ENCODE results near the gene SLC44A3. TPM values are rescaled to one million over a fixed set of nuclear protein-coding genes. Genes with fewer than 3 reads are reported as not detected.

SLC44A3 gene
- total and polyA plus RNA-seq, 2 of the 13 experiments (the other 11 are each of a cell fraction or from before 2014, with no cell fraction given), result 6.8 to 14.1 TPM

DNA sequence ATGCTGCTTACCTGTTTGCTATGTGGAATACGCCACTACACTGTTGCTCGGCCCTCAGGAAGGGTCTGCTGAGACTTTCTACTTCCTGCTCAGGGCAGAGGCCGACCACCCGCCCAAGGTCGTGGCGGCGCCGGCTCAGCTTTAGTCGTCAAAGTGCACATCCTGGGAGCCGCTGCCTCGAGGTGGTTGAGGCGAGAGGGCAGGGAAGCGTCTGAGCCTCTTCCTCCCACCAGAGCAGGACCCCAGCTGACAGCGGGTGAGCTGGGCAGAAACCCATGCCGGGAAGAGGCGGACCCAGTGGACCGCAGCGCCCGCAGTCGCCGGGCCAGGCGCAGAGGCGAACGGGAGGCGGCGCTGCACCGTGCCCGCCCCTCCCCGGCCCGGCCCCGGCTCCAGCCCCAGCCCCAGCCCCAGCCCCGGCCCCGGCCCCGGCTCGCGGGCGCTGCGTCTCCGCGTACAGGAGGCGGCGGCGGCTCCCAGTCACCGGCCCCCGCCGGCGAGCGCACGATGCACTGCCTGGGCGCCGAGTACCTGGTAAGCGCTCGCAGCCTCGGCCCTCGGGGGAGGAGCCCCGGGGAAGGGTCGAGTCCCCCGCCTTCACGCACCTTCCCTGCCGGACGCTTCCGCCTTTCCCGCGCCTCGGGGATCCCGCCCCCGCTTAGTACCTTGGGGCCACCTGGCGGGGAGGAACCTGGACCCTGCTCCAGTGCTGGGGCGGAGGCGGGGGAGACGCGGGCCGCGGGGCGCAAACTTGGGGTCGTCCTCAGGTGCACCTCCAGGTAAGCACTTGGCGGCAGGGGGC lies at the start of gene SLC44A3 (continued):
- TF ChIP-seq ZNF253 (CRISPR knock-in tag; IDR thresholded peaks at IDR 0.05; ENCODE audit: borderline replicate concordance), result no peak
- no peak for TF ChIP-seq ZNF292 (CRISPR knock-in tag; IDR thresholded peaks at IDR 0.05; ENCODE audit: borderline replicate concordance, low read depth)
- TF ChIP-seq, protein P1, sequence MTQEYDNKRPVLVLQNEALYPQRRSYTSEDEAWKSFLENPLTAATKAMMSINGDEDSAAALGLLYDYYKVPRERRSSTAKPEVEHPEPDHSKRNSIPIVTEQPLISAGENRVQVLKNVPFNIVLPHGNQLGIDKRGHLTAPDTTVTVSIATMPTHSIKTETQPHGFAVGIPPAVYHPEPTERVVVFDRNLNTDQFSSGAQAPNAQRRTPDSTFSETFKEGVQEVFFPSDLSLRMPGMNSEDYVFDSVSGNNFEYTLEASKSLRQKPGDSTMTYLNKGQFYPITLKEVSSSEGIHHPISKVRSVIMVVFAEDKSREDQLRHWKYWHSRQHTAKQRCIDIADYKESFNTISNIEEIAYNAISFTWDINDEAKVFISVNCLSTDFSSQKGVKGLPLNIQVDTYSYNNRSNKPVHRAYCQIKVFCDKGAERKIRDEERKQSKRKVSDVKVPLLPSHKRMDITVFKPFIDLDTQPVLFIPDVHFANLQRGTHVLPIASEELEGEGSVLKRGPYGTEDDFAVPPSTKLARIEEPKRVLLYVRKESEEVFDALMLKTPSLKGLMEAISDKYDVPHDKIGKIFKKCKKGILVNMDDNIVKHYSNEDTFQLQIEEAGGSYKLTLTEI (CRISPR knock-in tag; conservative IDR thresholded peaks at IDR 0.05), result no peak
- no peak for TF ChIP-seq BRD4 (CRISPR knock-in tag; IDR thresholded peaks at IDR 0.05)
- no peak for TF ChIP-seq ZFP36 (IDR thresholded peaks at IDR 0.05; ENCODE audit: borderline replicate concordance, low read depth, low read length, partially characterized antibody)
- no peak for TF ChIP-seq FOXA1 (IDR thresholded peaks at IDR 0.05)
- TF ChIP-seq FOXA1 (CRISPR knock-in tag; IDR thresholded peaks at IDR 0.05), result no peak
- TF ChIP-seq ZNF451 (CRISPR knock-in tag; IDR thresholded peaks at IDR 0.05), result no peak; the same call in 1 of the 2 replicates
- no peak for TF ChIP-seq ZC3H13 (CRISPR knock-in tag; IDR thresholded peaks at IDR 0.05)
- TF ChIP-seq HCFC1 (IDR thresholded peaks at IDR 0.05; ENCODE audit: low read depth, low read length), result no peak
- no peak for TF ChIP-seq CBFB (CRISPR knock-in tag; IDR thresholded peaks at IDR 0.05)
- no peak for TF ChIP-seq FOXP4 (CRISPR knock-in tag; IDR thresholded peaks at IDR 0.05)
- no peak for TF ChIP-seq ZNF878 (CRISPR knock-in tag; IDR thresholded peaks at IDR 0.05)
- TF ChIP-seq PRDM10 (CRISPR knock-in tag; IDR thresholded peaks at IDR 0.05; ENCODE audit: low read depth), result no peak
- TF ChIP-seq RFXAP (CRISPR knock-in tag; IDR thresholded peaks at IDR 0.05; ENCODE audit: borderline replicate concordance), result peak; percentile 37; the same call in 1 of the 2 replicates
- no peak for TF ChIP-seq KLF13 (CRISPR knock-in tag; IDR thresholded peaks at IDR 0.05)
- TF ChIP-seq ZMYM3 (CRISPR knock-in tag; IDR thresholded peaks at IDR 0.05), result no peak
- no peak for TF ChIP-seq RARG (CRISPR knock-in tag; IDR thresholded peaks at IDR 0.05; ENCODE audit: low read depth)
- no peak for TF ChIP-seq RORA (CRISPR knock-in tag; IDR thresholded peaks at IDR 0.05)
- TF ChIP-seq GABPA (IDR thresholded peaks at IDR 0.05; ENCODE audit: low read depth, low read length), result no peak
- no peak for TF ChIP-seq GABPA (CRISPR knock-in tag; IDR thresholded peaks at IDR 0.05; ENCODE audit: low read depth)
- TF ChIP-seq ZNF230 (CRISPR knock-in tag; IDR thresholded peaks at IDR 0.05), result peak; percentile 48; the same call in 1 of the 2 replicates
- TF ChIP-seq SIN3A (IDR thresholded peaks at IDR 0.05; ENCODE audit: borderline replicate concordance, low read depth, low read length), result 0 out of 2 replicates have a peak, but pooled peaks have one; percentile 17

Measured in HepG2 (cell line).